Thymus (tissue), 11 donors: Measurements from ENCODE around the gene RPS6KB2. TPM values are rescaled to one million over a fixed set of nuclear protein-coding genes. Genes with fewer than 3 reads are reported as not detected.

Experiments used
- DNase-seq, 9 donors: peaks; one replicate each; pipeline ENCODE4 v3.0.0-alpha.2; 2013; ENCODE audit warnings: low spot score in 9 of 9, low read depth in 6 of 9, missing footprints in 1 of 9
- H3K27ac ChIP-seq, 2 donors: one replicate each; pipeline ENCODE4 v1.5.1; 2013; ENCODE audit warnings: control low read depth in 1 of 2, low read depth in 1 of 2, low read length in 1 of 2, mild to moderate bottlenecking in 1 of 2, moderate library complexity in 1 of 2
- H3K27me3 ChIP-seq, 2 donors: one replicate each; pipeline ENCODE4 v1.5.1; 2013; ENCODE audit warnings: low read length in 1 of 2; ENCODE audit not compliant: control insufficient read depth in 2 of 2, insufficient read depth in 1 of 2
- H3K36me3 ChIP-seq, 2 donors: one replicate each; pipeline ENCODE4 v1.5.1; 2013; ENCODE audit warnings: low read length in 1 of 2, mild to moderate bottlenecking in 1 of 2, moderate library complexity in 1 of 2; ENCODE audit not compliant: control insufficient read depth in 2 of 2, insufficient read depth in 2 of 2
- H3K4me1 ChIP-seq, 2 donors: one replicate each; pipeline ENCODE4 v1.5.1; 2013; ENCODE audit warnings: low read length in 2 of 2; ENCODE audit not compliant: control insufficient read depth in 2 of 2, insufficient read depth in 2 of 2
- H3K4me3 ChIP-seq, 2 donors: one replicate each; pipeline ENCODE4 v1.5.1; 2013; ENCODE audit warnings: low read length in 2 of 2, control low read depth in 1 of 2, mild to moderate bottlenecking in 1 of 2
- H3K9me3 ChIP-seq, 2 donors: one replicate each; pipeline ENCODE4 v1.5.1; 2013; ENCODE audit warnings: low read length in 1 of 2, mild to moderate bottlenecking in 1 of 2; ENCODE audit not compliant: control insufficient read depth in 2 of 2, insufficient read depth in 1 of 2
- WGBS: extraction: QIAGEN DNeasy Blood & Tissue Kit; methylation state at CpG from one replicate; pipeline ENCODE4 v1.1.7; 2013; 5-methylcytosine and 5-hydroxymethylcytosine counted together
- polyA plus RNA-seq: library from polyadenylated mRNA; stranded (reverse); fragments of 200-250 nt; gene quantifications from one replicate; pipeline ENCODE4 v1.2.3, GENCODE V29; 2013
- total RNA-seq: library from RNA; stranded (reverse); fragments of 120-200 nt; gene quantifications from one replicate; pipeline ENCODE4 v1.2.4, GENCODE V29; 2013
- donor health status: healthy.

RPS6KB2 gene
- total and polyA plus RNA-seq, 2 donors = 50.1 to 76.8 TPM

DNA sequence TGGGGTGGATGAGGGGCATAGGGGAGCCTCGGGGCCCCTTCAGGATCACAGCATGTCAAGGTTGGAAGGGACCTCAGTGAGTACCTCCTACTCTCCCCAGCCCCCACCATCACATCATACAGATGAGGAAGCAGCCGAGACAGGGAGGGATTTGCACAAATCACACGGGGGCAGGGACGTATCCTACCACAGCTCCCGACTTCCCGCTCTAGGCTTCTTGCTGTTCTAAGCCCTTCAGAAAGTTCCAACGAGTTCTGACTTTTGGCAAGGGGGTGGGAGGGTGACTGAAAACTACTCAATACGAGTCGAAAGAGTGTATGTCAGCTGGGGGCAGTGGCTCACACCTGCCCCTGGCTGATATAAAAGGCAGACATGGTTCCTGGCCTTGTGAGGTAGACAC, 41.2 kb upstream of the RPS6KB2 start:
- WGBS = 56% methylated on average over 9 of the region's 9 CpGs
- H3K4me3 ChIP-seq = no peak overlapping the region
- peaks cover 0 to 22% of the 10 kb centered on the region in 2 donors for H3K27me3 ChIP-seq
- H3K36me3 ChIP-seq = no peaks in the 10 kb centered on the region
- H3K9me3 ChIP-seq = no peaks in the 10 kb centered on the region
- H3K4me1 ChIP-seq = peaks cover 6 to 31% of the 10 kb centered on the region in 2 donors
- no peak for DNase-seq
- H3K27ac ChIP-seq = no peak overlapping the region

DNA sequence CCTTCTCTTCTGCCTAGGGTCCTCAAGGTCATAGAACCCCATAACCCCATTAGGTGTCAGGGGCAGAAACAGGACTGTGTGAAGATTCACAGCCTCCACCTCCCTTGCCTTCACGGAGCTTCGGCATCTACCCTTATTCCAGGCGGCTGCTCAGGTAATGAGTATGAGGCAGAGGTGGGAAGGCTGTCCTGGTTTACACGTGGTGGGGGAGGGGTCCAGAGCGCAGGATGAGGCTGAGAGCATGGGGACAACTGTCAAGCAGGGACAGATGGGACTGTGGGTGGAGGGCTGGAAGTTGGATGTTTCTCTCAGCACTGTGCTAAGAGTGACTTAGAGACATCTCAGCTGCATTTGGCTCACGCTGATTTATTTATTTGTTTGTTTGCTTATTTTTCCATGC, 40.8 kb upstream of the RPS6KB2 start:
- H3K4me1 ChIP-seq = peaks cover 9 to 31% of the 10 kb centered on the region in 2 donors
- H3K27ac ChIP-seq = no peak overlapping the region
- no peaks in the 10 kb centered on the region for H3K9me3 ChIP-seq
- peaks cover 0 to 20% of the 10 kb centered on the region in 2 donors for H3K27me3 ChIP-seq
- WGBS = 82% methylated on average over 6 of the region's 6 CpGs
- no peak overlapping the region for H3K4me3 ChIP-seq
- no peaks in the 10 kb centered on the region for H3K36me3 ChIP-seq
- DNase-seq = no peak

DNA sequence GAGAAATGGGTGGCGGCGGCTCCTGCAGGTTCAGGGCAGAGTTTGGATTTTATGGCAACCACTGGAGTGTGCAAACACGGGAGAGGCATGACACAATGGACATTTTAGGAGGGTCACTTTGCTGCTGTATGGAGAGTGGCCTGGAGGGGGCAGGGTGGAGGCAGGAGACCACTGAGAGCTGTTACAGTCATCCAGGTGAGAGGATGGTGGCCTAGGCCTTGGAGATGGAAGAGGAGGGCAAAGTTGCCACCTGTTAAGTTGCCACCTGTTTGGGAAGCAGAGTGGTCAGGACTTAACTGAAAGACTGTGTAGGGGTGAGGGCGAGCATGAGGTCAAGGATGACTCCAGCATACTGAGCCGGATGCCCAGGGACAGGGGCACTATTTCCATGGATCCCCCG, 38.8 kb upstream of the RPS6KB2 start:
- H3K9me3 ChIP-seq = no peaks in the 10 kb centered on the region
- 86% methylated on average over 6 of the region's 6 CpGs for WGBS
- no peak for DNase-seq
- H3K4me1 ChIP-seq = peaks cover 11 to 34% of the 10 kb centered on the region in 2 donors
- H3K27ac ChIP-seq = no peak overlapping the region
- H3K36me3 ChIP-seq = peaks cover 11 to 13% of the 10 kb centered on the region in 2 donors
- no peak overlapping the region for H3K4me3 ChIP-seq
- peaks cover 0 to 18% of the 10 kb centered on the region in 2 donors for H3K27me3 ChIP-seq

DNA sequence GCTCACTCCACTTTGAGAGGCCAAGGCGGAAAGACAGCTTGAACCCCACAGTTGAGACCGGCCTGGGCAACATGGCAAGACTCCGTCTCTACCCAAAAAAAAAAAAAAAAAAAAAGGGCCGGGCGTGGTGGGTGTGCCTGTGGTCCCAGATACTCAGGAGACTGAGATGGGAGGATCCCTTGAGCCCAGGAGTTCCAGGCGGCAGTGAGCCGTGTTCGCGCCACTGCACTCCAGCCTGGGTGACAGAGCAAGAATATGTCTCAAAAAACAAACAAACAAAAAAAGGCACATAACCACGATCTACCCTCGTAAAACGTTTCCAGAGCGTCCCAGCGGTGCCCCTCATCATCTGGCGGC, 37.4 kb upstream of the RPS6KB2 start:
- H3K36me3 ChIP-seq = peaks cover 20 to 22% of the 10 kb centered on the region in 2 donors
- peaks cover 11 to 34% of the 10 kb centered on the region in 2 donors for H3K4me1 ChIP-seq
- WGBS = 20% methylated on average over 15 of the region's 15 CpGs
- H3K27me3 ChIP-seq = peaks cover 0 to 5% of the 10 kb centered on the region in 2 donors
- no peaks in the 10 kb centered on the region for H3K9me3 ChIP-seq
- no peak for DNase-seq
- peak overlapping the region; percentile 67 to 89 for H3K4me3 ChIP-seq
- H3K27ac ChIP-seq = peak overlapping the region; percentile 81 to 84

DNA sequence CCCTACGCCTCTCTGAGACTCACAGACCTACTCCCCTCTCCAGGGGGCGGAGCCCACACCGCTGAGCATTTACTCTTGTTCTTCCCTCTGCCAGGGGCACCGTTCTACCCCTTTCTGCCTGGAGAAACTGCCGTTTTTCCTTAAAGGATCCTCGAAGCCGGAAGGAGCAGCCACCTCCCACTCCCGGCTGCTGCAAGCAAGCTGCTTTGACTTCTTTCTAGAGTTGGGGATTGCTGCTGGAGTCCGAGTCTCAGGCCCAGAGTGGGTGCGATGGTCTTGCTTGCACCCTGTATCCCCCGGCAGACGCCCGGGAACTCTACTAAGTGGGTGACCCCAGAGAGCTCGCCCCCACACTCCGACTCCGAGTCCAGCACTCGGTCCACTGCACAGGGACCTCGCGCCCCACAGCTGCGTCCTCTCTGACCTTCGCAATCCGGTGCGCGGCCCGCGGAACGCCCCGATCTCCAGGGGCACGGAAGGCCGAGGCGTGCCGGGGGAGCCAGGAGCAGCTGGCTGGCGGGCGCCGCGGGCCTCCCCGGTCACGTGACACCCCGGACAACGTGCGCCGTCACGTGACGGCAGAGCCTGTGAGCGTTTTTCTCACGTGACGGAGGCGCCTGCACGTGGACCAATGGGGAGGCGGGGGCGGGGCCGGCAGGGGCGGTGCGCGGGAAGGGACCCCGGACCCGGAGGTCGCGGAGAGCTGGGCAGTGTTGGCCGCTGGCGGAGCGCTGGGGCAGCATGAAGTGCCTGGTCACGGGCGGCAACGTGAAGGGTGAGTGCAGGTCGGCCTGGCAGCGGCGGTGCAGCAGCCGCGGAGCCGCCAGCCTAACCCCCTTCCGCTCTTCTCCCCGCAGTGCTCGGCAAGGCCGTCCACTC, 36.8 kb upstream of the RPS6KB2 start, which contains the start of gene RAD9A:
TSS of gene RAD9A (plus strand) at position 683 of the 879 bp plus-strand sequence. CDS start at position 742, 59 bp downstream.
- WGBS = under 1% methylated on average over 75 of the region's 75 CpGs
- H3K36me3 ChIP-seq = peaks cover 26 to 29% of the 10 kb centered on the region in 2 donors
- H3K27ac ChIP-seq = peak within 1 kb of the TSS; percentile 81 to 84
- peak in 8 of 9 donors; percentile 88 to 97 (median 92) for DNase-seq
- no peaks in the 10 kb centered on the region for H3K9me3 ChIP-seq
- peaks cover 0 to 5% of the 10 kb centered on the region in 2 donors for H3K27me3 ChIP-seq
- peaks cover 11 to 40% of the 10 kb centered on the region in 2 donors for H3K4me1 ChIP-seq
- H3K4me3 ChIP-seq = peak within 1 kb of the TSS; percentile 83 to 89

DNA sequence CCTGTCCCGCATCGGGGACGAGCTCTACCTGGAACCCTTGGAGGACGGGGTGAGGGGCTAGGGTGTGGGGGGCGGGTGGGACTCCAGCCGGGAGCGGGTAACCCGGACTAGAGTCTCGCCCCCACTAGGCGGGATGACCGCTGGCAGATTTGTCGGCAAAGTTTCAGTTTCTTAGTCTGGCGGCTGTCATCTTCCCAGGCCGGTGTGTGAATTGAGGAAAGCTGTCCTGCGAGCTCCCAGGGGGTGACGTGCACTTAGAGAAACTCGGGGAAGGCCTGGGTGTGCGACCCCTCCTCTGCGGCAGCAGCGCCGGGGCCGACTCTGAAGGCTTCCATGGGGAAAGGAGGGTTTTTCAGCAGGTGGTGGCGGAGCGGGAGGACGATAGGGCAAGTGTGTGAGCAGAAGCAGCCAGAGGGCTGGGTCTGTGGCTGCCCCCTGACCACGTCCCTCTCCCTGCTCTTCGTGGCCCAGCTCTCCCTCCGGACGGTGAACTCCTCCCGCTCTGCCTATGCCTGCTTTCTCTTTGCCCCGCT, 36.0 kb upstream of the RPS6KB2 start:
- Histone ChIP-seq H3K4me1 (peaks cover 11 to 42% of the 10 kb centered on the region in 2 donors), H3K27ac (peak overlapping the region in 1 of 2 donors; percentile 25), H3K27me3 (no peaks in the 10 kb centered on the region), H3K9me3 (no peaks in the 10 kb centered on the region), H3K4me3 (peak overlapping the region; percentile 83 to 89), H3K36me3 (peaks cover 33 to 36% of the 10 kb centered on the region in 2 donors)
- 18% methylated on average over 31 of the region's 31 CpGs for WGBS
- no peak for DNase-seq

DNA sequence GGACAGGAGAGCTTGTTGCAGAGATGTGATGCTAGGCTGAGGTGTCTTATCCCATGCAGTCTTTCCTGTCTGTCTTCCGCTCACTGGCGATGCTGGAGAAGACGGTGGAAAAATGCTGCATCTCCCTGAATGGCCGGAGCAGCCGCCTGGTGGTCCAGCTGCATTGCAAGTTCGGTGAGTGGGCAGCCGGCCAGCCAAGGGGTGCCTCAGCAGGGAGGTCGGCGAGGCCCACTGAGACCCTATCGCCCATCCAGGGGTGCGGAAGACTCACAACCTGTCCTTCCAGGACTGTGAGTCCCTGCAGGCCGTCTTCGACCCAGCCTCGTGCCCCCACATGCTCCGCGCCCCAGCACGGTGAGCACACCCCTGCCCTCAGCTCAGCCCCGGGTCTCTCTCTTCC, 34.9 kb upstream of the RPS6KB2 start:
- WGBS = 98% methylated on average over 18 of the region's 18 CpGs
- Histone ChIP-seq H3K9me3 (no peaks in the 10 kb centered on the region), H3K36me3 (peaks cover 45 to 48% of the 10 kb centered on the region in 2 donors), H3K27ac (no peak overlapping the region), H3K4me1 (peaks cover 11 to 50% of the 10 kb centered on the region in 2 donors), H3K27me3 (no peaks in the 10 kb centered on the region), H3K4me3 (no peak overlapping the region)
- DNase-seq = no peak

DNA sequence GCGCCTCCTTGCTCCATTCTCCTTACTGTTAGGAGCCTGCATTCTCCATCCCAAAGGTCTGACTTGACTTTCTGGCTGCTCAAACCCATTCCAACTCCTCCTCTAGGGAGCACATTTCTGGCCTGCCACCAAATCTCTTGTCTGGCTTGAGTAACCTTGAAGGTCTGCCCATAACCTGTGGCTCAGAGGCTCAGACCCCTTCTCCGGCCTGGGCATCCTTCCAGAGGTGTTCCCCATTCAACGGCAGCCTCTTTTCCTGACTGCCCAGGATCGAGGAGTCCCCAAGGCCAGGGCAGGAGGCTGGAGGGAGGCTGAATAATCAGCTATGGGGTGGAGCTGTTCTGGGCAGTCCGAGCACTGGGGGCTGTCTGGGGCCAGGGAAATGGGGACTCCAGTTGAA, 34.3 kb upstream of the RPS6KB2 start:
- H3K36me3 ChIP-seq = peaks cover 50 to 53% of the 10 kb centered on the region in 2 donors
- no peaks in the 10 kb centered on the region for H3K9me3 ChIP-seq
- H3K4me3 ChIP-seq = no peak overlapping the region
- no peak overlapping the region for H3K27ac ChIP-seq
- H3K27me3 ChIP-seq = no peaks in the 10 kb centered on the region
- WGBS = 97% methylated on average over 5 of the region's 5 CpGs
- no peak for DNase-seq
- peaks cover 11 to 51% of the 10 kb centered on the region in 2 donors for H3K4me1 ChIP-seq
